B cell (primary cell): ENCODE data around the gene ZNF621. TPM values are rescaled to one million over a fixed set of nuclear protein-coding genes. Genes with fewer than 3 reads are reported as not detected.

Source experiments
- ATAC-seq: fragments of 200-7000 bp; cut with Tn5 transposase; one replicate; pipeline ENCODE4 v1.10.0; 2021; ENCODE audit warnings: low read depth, mild to moderate bottlenecking, moderate number of reproducible peaks, moderate library complexity
- CTCF ChIA-PET: fragments of 350-600 bp; sonication (Branson Sonifier 250); formaldehyde crosslinking; loops from one replicate; lab custom pipeline; 2021; ENCODE audit warnings: antibody characterized with exemption, inconsistent platforms; lab: Charles Lee
- POLR2A ChIA-PET: fragments of 350-600 bp; sonication (Branson Sonifier 250); formaldehyde crosslinking; loops from one replicate; lab custom pipeline; 2021; ENCODE audit warnings: antibody characterized with exemption; lab: Charles Lee
- DNase-seq: peaks from one replicate; pipeline ENCODE4 v3.0.0; 2013
- H2AFZ ChIP-seq: 2 replicates; pipeline ENCODE4 v1.6.1; 2012; ENCODE audit warnings: mild to moderate bottlenecking, low read depth, low read length; ENCODE audit not compliant: insufficient read depth, poor library complexity, severe bottlenecking
- H3K27ac ChIP-seq, 2 donors: 1 replicate in 1 of 2; 2 replicates in 1 of 2; pipeline ENCODE4 v1.5.1; 2012 to 2013; ENCODE audit warnings: low read length in 2 of 2, mild to moderate bottlenecking in 2 of 2, moderate library complexity in 1 of 2
- H3K27me3 ChIP-seq, 4 experiments: fragments of 200-600 bp in 1 of 4; sonication (generic) in 1 of 4; replicated peaks in 1 of 4; 1 replicate in 2 of 4; 2 replicates in 2 of 4; pipeline versions ENCODE4 v1.6.1 to v1.7.0; 2013 to 2016; ENCODE audit warnings: low read length in 3 of 4, mild to moderate bottlenecking in 2 of 4, mixed read lengths in 1 of 4, moderate library complexity in 1 of 4; ENCODE audit not compliant: insufficient read depth in 4 of 4, control insufficient read depth in 3 of 4; ENCODE audit errors: control extremely low read depth in 1 of 4
- H3K36me3 ChIP-seq, 2 experiments: replicated peaks in 1 of 2; 1 replicate in 1 of 2; 2 replicates in 1 of 2; pipeline versions ENCODE4 v1.6.1 to v1.7.1; 2013; ENCODE audit warnings: low read length in 1 of 2; ENCODE audit not compliant: insufficient read depth in 2 of 2, control insufficient read depth in 1 of 2; ENCODE audit errors: control extremely low read depth in 1 of 2, extremely low read depth in 1 of 2
- H3K4me1 ChIP-seq, 2 donors: fragments of 200-600 bp in 1 of 2; sonication (generic) in 1 of 2; 1 replicate in 1 of 2; 2 replicates in 1 of 2; pipeline versions ENCODE4 v1.5.1 to v1.6.1; 2013 to 2017; ENCODE audit warnings: low read length in 2 of 2; ENCODE audit not compliant: control insufficient read depth in 2 of 2, insufficient read depth in 2 of 2
- H3K4me2 ChIP-seq: replicated peaks from 2 replicates; pipeline ENCODE3; 2012; ENCODE audit warnings: mild to moderate bottlenecking, low read depth, low read length; ENCODE audit not compliant: poor library complexity, severe bottlenecking
- H3K4me3 ChIP-seq, 5 experiments: fragments of 200-600 bp in 1 of 5; sonication (generic) in 1 of 5; 1 replicate in 3 of 5; 2 replicates in 2 of 5; pipeline versions ENCODE4 v1.5.1 to v1.7.0; 2011 to 2016; ENCODE audit warnings: low read length in 4 of 5, mild to moderate bottlenecking in 4 of 5, low read depth in 2 of 5, control low read depth in 1 of 5, moderate library complexity in 1 of 5; ENCODE audit not compliant: insufficient read depth in 1 of 5; ENCODE audit errors: control extremely low read depth in 1 of 5, extremely low read depth in 1 of 5
- H3K79me2 ChIP-seq: fragments of 200-600 bp; sonication (generic); one replicate; pipeline ENCODE4 v1.6.0; 2016; ENCODE audit warnings: low read length; ENCODE audit not compliant: control insufficient read depth, insufficient read depth
- H3K9ac ChIP-seq: fragments of 200-600 bp; sonication (generic); 2 replicates; pipeline ENCODE4 v1.6.1; 2017; ENCODE audit warnings: mild to moderate bottlenecking, low read length, moderate library complexity
- H3K9me3 ChIP-seq, 3 donors: one replicate each; pipeline versions ENCODE4 v1.6.1 to v1.7.1; 2013; ENCODE audit warnings: low read length in 2 of 3; ENCODE audit not compliant: control insufficient read depth in 2 of 3, insufficient read depth in 1 of 3; ENCODE audit errors: control extremely low read depth in 1 of 3
- H4K20me1 ChIP-seq: 2 replicates; pipeline ENCODE4 v1.6.0; 2012; ENCODE audit warnings: mild to moderate bottlenecking, low read length; ENCODE audit not compliant: insufficient read depth, control insufficient read depth, poor library complexity, severe bottlenecking
- H3K27ac Mint-ChIP-seq: one replicate; pipeline ENCODE4 v1.8.0; 2021; ENCODE audit warnings: mixed read lengths
- H3K27me3 Mint-ChIP-seq: one replicate; pipeline ENCODE4 v1.8.0; 2021; ENCODE audit warnings: mixed read lengths
- H3K4me1 Mint-ChIP-seq: one replicate; pipeline ENCODE4 v1.8.0; 2021; ENCODE audit warnings: mixed read lengths
- H3K4me3 Mint-ChIP-seq: one replicate; pipeline ENCODE4 v1.8.0; 2021; ENCODE audit warnings: mixed read lengths
- H3K9me3 Mint-ChIP-seq: one replicate; pipeline ENCODE4 v1.8.0; 2022; ENCODE audit warnings: mixed read lengths; ENCODE audit not compliant: insufficient read depth
- CTCF ChIP-seq: fragments of 200-600 bp; IDR thresholded peaks from one replicate; pipeline ENCODE4 v1.8.0; 2022; ENCODE audit warnings: antibody characterized with exemption, mild to moderate bottlenecking
- EZH2 ChIP-seq: IDR thresholded peaks from 2 replicates; pipeline ENCODE4 v1.6.1; 2012; ENCODE audit warnings: borderline replicate concordance, low read depth, mild to moderate bottlenecking, moderate library complexity, low read length; ENCODE audit not compliant: insufficient read depth, poor library complexity, severe bottlenecking
- WGBS: methylation state at CpG from one replicate; pipeline ENCODE4 v1.1.5; 2013; ENCODE audit warnings: missing lambda C conversion rate; ENCODE audit not compliant: insufficient coverage; 5-methylcytosine and 5-hydroxymethylcytosine counted together
- intact Hi-C: fragments of 100-400 bp; cut with micrococcal nuclease; formaldehyde crosslinking; loops from one replicate; pipeline ENCODE4 v1.10.0; 2022
- polyA plus RNA-seq: library from polyadenylated mRNA; depleted of rRNA; stranded (reverse); fragments of >200 nt; gene quantifications from 2 replicates; pipeline ENCODE4 v1.2.3, GENCODE V29; 2012
- total RNA-seq, 2 donors: library from RNA; stranded (reverse); fragments of 120-200 nt in 1 of 2; gene quantifications; 1 replicate in 1 of 2; 2 replicates in 1 of 2; pipeline versions ENCODE4 v1.2.3 to v1.2.4, GENCODE V29; 2013 to 2022

The ZNF621 gene
- total and polyA plus RNA-seq, 2 donors (not counting 1 experiment from before 2014, with no cell fraction given), result 10.2 to 35.2 TPM

- H3K4me3 ChIP-seq, result no peak overlapping the region
- no peak for ATAC-seq
- no peaks in the 10 kb centered on the region for H4K20me1 ChIP-seq
- no peak overlapping the region for H3K27ac ChIP-seq
- Mint-ChIP-seq H3K27me3 (peaks cover 18% of the 10 kb centered on the region), H3K4me1 (no peaks in the 10 kb centered on the region), H3K27ac (no peak overlapping the region), H3K9me3 (no peaks in the 10 kb centered on the region), H3K4me3 (no peak overlapping the region)
- no peaks in the 10 kb centered on the region for H3K36me3 ChIP-seq
- H3K9me3 ChIP-seq, result no peaks in the 10 kb centered on the region
- no peaks in the 10 kb centered on the region for H3K79me2 ChIP-seq
- DNase-seq, result no peak
- H3K4me2 ChIP-seq, result no peak overlapping the region
- no peaks in the 10 kb centered on the region for H3K27me3 ChIP-seq
- ChIA-PET POLR2A (no interaction called here), CTCF (no interaction called here)
- no peak for TF ChIP-seq EZH2
- no peak for TF ChIP-seq CTCF
- no peak overlapping the region for H2AFZ ChIP-seq
- no peaks in the 10 kb centered on the region for H3K4me1 ChIP-seq
- H3K9ac ChIP-seq, result no peak overlapping the region
- intact Hi-C loops, result no loop called here
- 91% methylated on average over 1 of the region's 2 CpGs for WGBS
Observed at GRCh38 chr3:40574050-40574449, 49.3 kb downstream of the ZNF621 start.

- Histone ChIP-seq H3K9me3 (no peaks in the 10 kb centered on the region), H3K4me2 (no peak overlapping the region), H3K9ac (no peak overlapping the region), H3K79me2 (no peaks in the 10 kb centered on the region), H3K27ac (no peak overlapping the region), H2AFZ (no peak overlapping the region), H4K20me1 (no peaks in the 10 kb centered on the region), H3K4me1 (no peaks in the 10 kb centered on the region), H3K4me3 (no peak overlapping the region), H3K27me3 (no peaks in the 10 kb centered on the region), H3K36me3 (no peaks in the 10 kb centered on the region)
- intact Hi-C loops, result no loop called here
- TF ChIP-seq CTCF, result no peak
- no peak for TF ChIP-seq EZH2
- H3K4me1 Mint-ChIP-seq, result no peaks in the 10 kb centered on the region
- 95% methylated on average over 3 of the region's 5 CpGs for WGBS
- ChIA-PET POLR2A (no interaction called here), CTCF (interaction anchor here (2.1 kb wide), 1 partner anchor 10 kb away, joined by 8 read pairs; no protein-coding TSS in a partner anchor)
- no peak overlapping the region for H3K4me3 Mint-ChIP-seq
- no peaks in the 10 kb centered on the region for H3K9me3 Mint-ChIP-seq
- H3K27me3 Mint-ChIP-seq, result peaks cover 18% of the 10 kb centered on the region
- ATAC-seq, result no peak
- no peak for DNase-seq
- H3K27ac Mint-ChIP-seq, result no peak overlapping the region
Observed at GRCh38 chr3:40574661-40575060, 49.9 kb downstream of the ZNF621 start.
